ENCODE results near the gene C16orf82. TPM values are rescaled to one million over a fixed set of nuclear protein-coding genes. Genes with fewer than 3 reads are reported as not detected.

The C16orf82 gene
- total RNA-seq, 1 experiment from 2014 or later = not detected

DNA sequence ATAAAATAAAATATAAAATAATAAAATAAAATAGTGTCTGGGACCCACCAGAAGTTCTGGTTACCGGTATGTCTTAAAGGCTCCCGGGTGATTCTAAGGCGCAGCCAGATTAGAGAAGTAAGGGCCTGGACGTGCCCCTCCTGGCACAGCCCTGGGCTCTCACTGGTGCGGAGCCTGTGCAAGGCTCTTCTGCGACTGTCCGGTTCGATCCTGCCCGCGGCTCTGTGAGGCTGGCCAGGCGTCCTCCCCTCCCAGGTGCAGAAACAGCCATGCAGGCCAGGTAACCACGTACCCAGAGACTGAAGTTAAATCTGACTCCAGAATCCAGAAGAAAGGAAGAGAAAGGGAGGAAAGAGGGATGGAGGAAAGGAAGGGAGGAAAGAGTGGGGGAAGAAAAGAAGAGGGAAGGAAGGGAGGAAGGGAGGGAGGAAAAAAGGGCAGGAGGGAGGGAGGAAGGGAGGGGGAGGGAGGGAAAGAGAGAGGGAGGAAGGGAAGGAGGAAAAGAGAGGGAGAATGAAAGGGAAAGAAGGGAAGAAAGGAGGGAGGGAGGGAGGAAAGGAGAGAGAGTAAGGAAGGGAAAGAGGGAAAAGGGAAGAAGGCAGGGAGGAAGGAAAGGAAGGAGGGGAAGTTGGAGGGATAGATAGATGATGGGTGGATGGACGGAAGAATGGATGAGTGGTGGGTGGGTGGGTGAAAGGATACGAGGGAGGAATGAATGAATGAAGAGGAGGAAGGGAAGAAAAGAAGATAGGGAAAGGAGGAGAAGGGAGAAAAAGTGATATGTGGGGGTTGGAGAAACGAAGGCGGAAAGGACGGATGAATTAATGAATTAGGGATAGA, 42.3 kb downstream of the C16orf82 start:
- no peak overlapping the region for H3K14ac ChIP-seq (ENCODE audit: insufficient read depth, low read length)
- H2AFZ ChIP-seq (ENCODE audit: low read length) = no peak overlapping the region
- H3K79me2 ChIP-seq (ENCODE audit: insufficient read depth, low read length) = no peaks in the 10 kb centered on the region
- Mint-ChIP-seq H3K27me3 (ENCODE audit: low read depth) (peaks cover 6% of the 10 kb centered on the region), H3K4me1 (peaks cover 3 to 23% of the 10 kb centered on the region in 2 experiments; a peak in 3 of 4 replicates), H3K36me3 (ENCODE audit: insufficient read depth in 1 of 3, low read depth in 3 of 3) (no peaks in the 10 kb centered on the region), H3K27ac (no peak overlapping the region), H3K9me3 (no peaks in the 10 kb centered on the region; a peak in 1 of 5 replicates), H3K4me3 (peak overlapping the region; percentile 54 to 77)
- no peak overlapping the region for H3K4ac ChIP-seq (ENCODE audit: low read depth, low read length)
- H3K9ac ChIP-seq (ENCODE audit: extremely low read depth, insufficient read length, low read length) = no peak overlapping the region
- H2BK5ac ChIP-seq (ENCODE audit: insufficient read length, low read length) = no peak overlapping the region
- H3K4me1 ChIP-seq (ENCODE audit: insufficient read depth, low read length) = no peaks in the 10 kb centered on the region
- H4K8ac ChIP-seq (replicated peaks; ENCODE audit: insufficient read length, low read depth, low read length) = no peak overlapping the region
- H3K9me3 ChIP-seq (ENCODE audit: control insufficient read depth, low read depth, low read length) = no peaks in the 10 kb centered on the region
- no peak overlapping the region for H2BK120ac ChIP-seq (ENCODE audit: low read depth, low read length, poor library complexity, severe bottlenecking)
- H3K79me1 ChIP-seq (ENCODE audit: insufficient read depth, low read depth, low read length, poor library complexity, severe bottlenecking) = no peaks in the 10 kb centered on the region
- 100% methylated on average over 5 of the region's 17 CpGs for WGBS (ENCODE audit: extremely low coverage, insufficient read length, low lambda C conversion rate)
- no peaks in the 10 kb centered on the region for H4K20me1 ChIP-seq (ENCODE audit: control insufficient read depth, insufficient read depth, insufficient read length)
- no peak overlapping the region for H3K27ac ChIP-seq (ENCODE audit: insufficient read length, low read depth, low read length)
- H2BK15ac ChIP-seq (ENCODE audit: low read depth, low read length) = no peak overlapping the region
- H3K23ac ChIP-seq (ENCODE audit: insufficient read length, low read depth, low read length) = no peak overlapping the region
- DNase-seq = no peak
- no peak overlapping the region for H2BK12ac ChIP-seq (ENCODE audit: insufficient read length, low read depth, low read length)
- H2AK5ac ChIP-seq (ENCODE audit: insufficient read length, low read length) = no peak overlapping the region
- H2BK20ac ChIP-seq (ENCODE audit: low read depth, low read length, poor library complexity, severe bottlenecking) = no peak overlapping the region
- H3K27me3 ChIP-seq (ENCODE audit: insufficient read depth, low read length) = no peaks in the 10 kb centered on the region
- peak overlapping the region; percentile 35 for H3K4me2 ChIP-seq (ENCODE audit: insufficient read depth, insufficient read length, low read length)
- H3T11ph ChIP-seq (ENCODE audit: low read length) = no peak overlapping the region
- no peak overlapping the region for H4K5ac ChIP-seq (ENCODE audit: insufficient read length, low read depth, low read length)
- H3K18ac ChIP-seq (ENCODE audit: insufficient read length, low read depth, low read length) = no peak overlapping the region
- no peaks in the 10 kb centered on the region for H3K23me2 ChIP-seq (ENCODE audit: insufficient read length, low read depth, low read length, poor library complexity, severe bottlenecking)
- no peak overlapping the region for H4K91ac ChIP-seq (ENCODE audit: insufficient read length, low read depth, low read length)
- TF ChIP-seq, protein P1, sequence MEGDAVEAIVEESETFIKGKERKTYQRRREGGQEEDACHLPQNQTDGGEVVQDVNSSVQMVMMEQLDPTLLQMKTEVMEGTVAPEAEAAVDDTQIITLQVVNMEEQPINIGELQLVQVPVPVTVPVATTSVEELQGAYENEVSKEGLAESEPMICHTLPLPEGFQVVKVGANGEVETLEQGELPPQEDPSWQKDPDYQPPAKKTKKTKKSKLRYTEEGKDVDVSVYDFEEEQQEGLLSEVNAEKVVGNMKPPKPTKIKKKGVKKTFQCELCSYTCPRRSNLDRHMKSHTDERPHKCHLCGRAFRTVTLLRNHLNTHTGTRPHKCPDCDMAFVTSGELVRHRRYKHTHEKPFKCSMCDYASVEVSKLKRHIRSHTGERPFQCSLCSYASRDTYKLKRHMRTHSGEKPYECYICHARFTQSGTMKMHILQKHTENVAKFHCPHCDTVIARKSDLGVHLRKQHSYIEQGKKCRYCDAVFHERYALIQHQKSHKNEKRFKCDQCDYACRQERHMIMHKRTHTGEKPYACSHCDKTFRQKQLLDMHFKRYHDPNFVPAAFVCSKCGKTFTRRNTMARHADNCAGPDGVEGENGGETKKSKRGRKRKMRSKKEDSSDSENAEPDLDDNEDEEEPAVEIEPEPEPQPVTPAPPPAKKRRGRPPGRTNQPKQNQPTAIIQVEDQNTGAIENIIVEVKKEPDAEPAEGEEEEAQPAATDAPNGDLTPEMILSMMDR (conservative IDR thresholded peaks at IDR 0.05) = no peak
- no peak overlapping the region for H3K56ac ChIP-seq (ENCODE audit: insufficient read length, low read depth, low read length)
